Measurements from ENCODE around the gene NSUN7.

GRCh38 chr4:40804598-40804997 is 54.8 kb downstream of the NSUN7 start:
- TF ChIP-seq CTCF (IDR thresholded peaks at IDR 0.05) (no peak), POLR2A (IDR thresholded peaks at IDR 0.05) (no peak)

All from body of pancreas (tissue), 4 donors.